ENCODE measurements around the gene AP5Z1. TPM values are rescaled to one million over a fixed set of nuclear protein-coding genes. Genes with fewer than 3 reads are reported as not detected.

AP5Z1 gene
- polyA plus RNA-seq, 1 of the 3 experiments (the other 2 are of a cell fraction): 29.5 TPM

DNA sequence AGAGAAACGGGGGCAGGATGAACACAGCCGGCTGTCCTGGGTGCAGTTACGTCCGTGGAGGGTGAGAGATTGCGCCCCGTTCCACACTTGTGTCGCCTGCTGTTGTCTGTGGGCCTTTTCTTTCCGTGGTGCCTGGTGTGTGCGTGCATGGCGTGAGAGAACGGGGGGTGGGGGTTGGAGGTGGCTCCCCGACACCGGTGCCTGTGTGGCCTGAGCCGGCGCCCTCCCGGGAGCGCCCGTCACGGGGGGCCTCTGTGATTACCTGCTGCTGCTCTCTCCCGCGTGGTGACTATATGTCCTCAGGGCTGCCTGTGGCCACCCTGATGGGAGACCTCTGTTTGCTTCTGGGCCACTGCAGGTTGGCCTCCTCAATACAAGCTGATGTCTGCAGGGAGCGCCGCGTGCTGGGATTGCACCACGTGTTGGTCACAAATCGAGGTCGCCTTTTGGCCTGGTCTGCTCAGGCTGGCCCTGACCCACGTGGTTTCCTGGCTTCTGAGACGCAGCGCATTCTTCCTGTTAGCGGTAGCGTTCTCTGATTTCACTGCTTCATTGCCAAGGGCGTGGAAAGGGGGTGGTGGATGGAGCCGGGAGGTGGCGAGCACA, 10.9 kb upstream of the AP5Z1 start:
- Histone ChIP-seq H3K9ac (no peak overlapping the region), H3K9me2 (no peaks in the 10 kb centered on the region), H3F3A (replicated peaks; ENCODE audit: insufficient read depth) (no peaks in the 10 kb centered on the region), H3K4me3 (ENCODE audit: low read depth in 2 of 2, low read length in 1 of 2) (no peak overlapping the region), H4K20me1 (ENCODE audit: insufficient read depth) (no peaks in the 10 kb centered on the region), H3K79me2 (ENCODE audit: insufficient read depth) (no peaks in the 10 kb centered on the region), H3K27me3 (ENCODE audit: insufficient read depth) (no peaks in the 10 kb centered on the region), H2AFZ (ENCODE audit: low read depth) (no peak overlapping the region), H3K9me3 (no peaks in the 10 kb centered on the region), H3K4me1 (ENCODE audit: control insufficient read depth in 1 of 2, insufficient read depth in 2 of 2, low read depth in 1 of 2, low read length in 1 of 2) (no peaks in the 10 kb centered on the region), H3K36me3 (replicated peaks in 1 of 2; ENCODE audit: control insufficient read depth in 1 of 2, insufficient read depth in 2 of 2, low read length in 1 of 2) (peaks cover 15 to 63% of the 10 kb centered on the region in 2 experiments), H3K27ac (ENCODE audit: low read depth in 2 of 2, low read length in 1 of 2) (no peak overlapping the region), H3K4me2 (no peak overlapping the region)
- TF ChIP-seq TCF12 (IDR thresholded peaks at IDR 0.05) (no peak), MXI1 (IDR thresholded peaks at IDR 0.05; ENCODE audit: low read depth, low read length) (no peak), SMC3 (IDR thresholded peaks at IDR 0.05; ENCODE audit: low read depth, low read length) (no peak), PBX3 (IDR thresholded peaks at IDR 0.05) (no peak), JUND (IDR thresholded peaks at IDR 0.05) (no peak), YY1 (IDR thresholded peaks at IDR 0.05; ENCODE audit: low read depth) (no peak), NRF1 (IDR thresholded peaks at IDR 0.05; ENCODE audit: low read depth, low read length) (no peak), ELF1 (IDR thresholded peaks at IDR 0.05) (no peak), EZH2phosphoT487 (IDR thresholded peaks at IDR 0.05; ENCODE audit: borderline replicate concordance, low read depth) (no peak), SIN3A (IDR thresholded peaks at IDR 0.05; ENCODE audit: borderline replicate concordance, low read depth, low read length) (no peak), RCOR1 (IDR thresholded peaks at IDR 0.05; ENCODE audit: low read length) (no peak), NFIC (IDR thresholded peaks at IDR 0.05; ENCODE audit: borderline replicate concordance) (no peak), RFX5 (IDR thresholded peaks at IDR 0.05; ENCODE audit: low read length) (no peak), CHD2 (IDR thresholded peaks at IDR 0.05; ENCODE audit: low read length, partially characterized antibody) (no peak)
- TF ChIP-seq, protein P1, sequence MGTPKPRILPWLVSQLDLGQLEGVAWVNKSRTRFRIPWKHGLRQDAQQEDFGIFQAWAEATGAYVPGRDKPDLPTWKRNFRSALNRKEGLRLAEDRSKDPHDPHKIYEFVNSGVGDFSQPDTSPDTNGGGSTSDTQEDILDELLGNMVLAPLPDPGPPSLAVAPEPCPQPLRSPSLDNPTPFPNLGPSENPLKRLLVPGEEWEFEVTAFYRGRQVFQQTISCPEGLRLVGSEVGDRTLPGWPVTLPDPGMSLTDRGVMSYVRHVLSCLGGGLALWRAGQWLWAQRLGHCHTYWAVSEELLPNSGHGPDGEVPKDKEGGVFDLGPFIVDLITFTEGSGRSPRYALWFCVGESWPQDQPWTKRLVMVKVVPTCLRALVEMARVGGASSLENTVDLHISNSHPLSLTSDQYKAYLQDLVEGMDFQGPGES (IDR thresholded peaks at IDR 0.05; ENCODE audit: low read depth, low read length): no peak
- TF ChIP-seq, protein P2, sequence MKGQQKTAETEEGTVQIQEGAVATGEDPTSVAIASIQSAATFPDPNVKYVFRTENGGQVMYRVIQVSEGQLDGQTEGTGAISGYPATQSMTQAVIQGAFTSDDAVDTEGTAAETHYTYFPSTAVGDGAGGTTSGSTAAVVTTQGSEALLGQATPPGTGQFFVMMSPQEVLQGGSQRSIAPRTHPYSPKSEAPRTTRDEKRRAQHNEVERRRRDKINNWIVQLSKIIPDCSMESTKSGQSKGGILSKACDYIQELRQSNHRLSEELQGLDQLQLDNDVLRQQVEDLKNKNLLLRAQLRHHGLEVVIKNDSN (IDR thresholded peaks at IDR 0.05; ENCODE audit: borderline replicate concordance, low read depth): no peak
- POLR2A ChIA-PET: no interaction called here
- DNase-seq: no peak
- 94% methylated on average over 35 of the region's 35 CpGs for WGBS (ENCODE audit: low lambda C conversion rate)
- CTCF ChIA-PET: interaction anchor here (0.6 kb wide), 1 partner anchor 20 kb away, joined by 3 read pairs; no protein-coding TSS in a partner anchor

All from SK-N-SH (cell line).